Measurements from ENCODE around the gene CAPRIN2. TPM values are rescaled to one million over a fixed set of nuclear protein-coding genes. Genes with fewer than 3 reads are reported as not detected.

The CAPRIN2 gene
- total RNA-seq, 4 donors from 2014 or later: 20.8 to 71.7 (median 46.2) TPM

DNA sequence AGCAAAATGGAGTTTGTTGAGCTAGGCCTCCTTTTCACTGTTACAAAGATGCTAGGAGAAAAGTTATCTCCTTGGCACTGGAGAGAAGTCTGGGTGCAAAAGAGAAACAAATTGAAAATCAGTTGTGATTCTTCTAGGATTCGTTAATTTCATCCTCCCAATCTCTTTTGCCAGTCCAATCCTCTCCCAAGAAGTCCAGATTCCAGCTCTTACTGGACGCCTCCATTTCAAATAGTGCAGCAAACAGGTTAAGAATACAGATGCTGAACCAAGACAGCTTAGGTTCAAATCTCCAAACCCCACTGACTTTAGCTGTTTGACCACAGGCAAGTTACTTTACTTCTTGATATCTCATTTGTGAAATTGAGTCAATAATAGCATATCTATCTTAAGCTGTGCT is 34.0 kb upstream of the CAPRIN2 start:
- WGBS, 2 donors: 89 to 93% methylated on average over 2 of the region's 2 CpGs
- no peaks in the 10 kb centered on the region for H3K27me3 ChIP-seq
- H3K4me3 ChIP-seq: no peak overlapping the region
- no peak for DNase-seq (ENCODE audit: low spot score in 2 of 2)
- peaks cover 0 to 5% (median 0%) of the 10 kb centered on the region in 4 donors for H3K4me1 ChIP-seq
- TF ChIP-seq EP300 (IDR thresholded peaks at IDR 0.05) (no peak), POLR2A (IDR thresholded peaks at IDR 0.05) (no peak)
- TF ChIP-seq, protein P1, sequence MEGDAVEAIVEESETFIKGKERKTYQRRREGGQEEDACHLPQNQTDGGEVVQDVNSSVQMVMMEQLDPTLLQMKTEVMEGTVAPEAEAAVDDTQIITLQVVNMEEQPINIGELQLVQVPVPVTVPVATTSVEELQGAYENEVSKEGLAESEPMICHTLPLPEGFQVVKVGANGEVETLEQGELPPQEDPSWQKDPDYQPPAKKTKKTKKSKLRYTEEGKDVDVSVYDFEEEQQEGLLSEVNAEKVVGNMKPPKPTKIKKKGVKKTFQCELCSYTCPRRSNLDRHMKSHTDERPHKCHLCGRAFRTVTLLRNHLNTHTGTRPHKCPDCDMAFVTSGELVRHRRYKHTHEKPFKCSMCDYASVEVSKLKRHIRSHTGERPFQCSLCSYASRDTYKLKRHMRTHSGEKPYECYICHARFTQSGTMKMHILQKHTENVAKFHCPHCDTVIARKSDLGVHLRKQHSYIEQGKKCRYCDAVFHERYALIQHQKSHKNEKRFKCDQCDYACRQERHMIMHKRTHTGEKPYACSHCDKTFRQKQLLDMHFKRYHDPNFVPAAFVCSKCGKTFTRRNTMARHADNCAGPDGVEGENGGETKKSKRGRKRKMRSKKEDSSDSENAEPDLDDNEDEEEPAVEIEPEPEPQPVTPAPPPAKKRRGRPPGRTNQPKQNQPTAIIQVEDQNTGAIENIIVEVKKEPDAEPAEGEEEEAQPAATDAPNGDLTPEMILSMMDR (IDR thresholded peaks at IDR 0.05): no peak
- no peaks in the 10 kb centered on the region for H3K9me3 ChIP-seq
- H3K36me3 ChIP-seq: no peaks in the 10 kb centered on the region
- no peak overlapping the region for H3K27ac ChIP-seq

DNA sequence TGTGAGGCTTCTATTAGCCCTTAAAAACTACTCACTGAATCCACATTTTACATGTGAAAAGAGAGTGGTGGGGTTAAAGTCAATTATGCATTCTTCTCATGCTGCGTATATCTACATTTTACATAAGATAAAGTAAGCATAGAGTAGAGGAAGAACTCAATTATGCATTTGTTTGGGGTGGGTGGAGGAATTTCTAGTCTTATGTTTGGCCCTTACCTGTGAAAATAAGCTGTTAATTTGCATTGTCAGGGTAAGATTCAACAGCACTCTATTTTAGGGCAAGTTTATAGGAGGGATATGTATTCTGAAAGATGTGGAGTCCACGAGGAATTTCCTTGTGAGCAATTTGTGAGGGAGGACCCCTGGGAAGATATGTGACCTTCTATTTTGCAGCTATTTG is 30.9 kb upstream of the CAPRIN2 start:
- 59 to 66% methylated on average over 2 of the region's 2 CpGs for WGBS, 2 donors
- H3K27ac ChIP-seq: no peak overlapping the region
- TF ChIP-seq, protein P1 (IDR thresholded peaks at IDR 0.05): no peak
- TF ChIP-seq EP300 (IDR thresholded peaks at IDR 0.05): no peak
- no peak for TF ChIP-seq POLR2A (IDR thresholded peaks at IDR 0.05)

DNA sequence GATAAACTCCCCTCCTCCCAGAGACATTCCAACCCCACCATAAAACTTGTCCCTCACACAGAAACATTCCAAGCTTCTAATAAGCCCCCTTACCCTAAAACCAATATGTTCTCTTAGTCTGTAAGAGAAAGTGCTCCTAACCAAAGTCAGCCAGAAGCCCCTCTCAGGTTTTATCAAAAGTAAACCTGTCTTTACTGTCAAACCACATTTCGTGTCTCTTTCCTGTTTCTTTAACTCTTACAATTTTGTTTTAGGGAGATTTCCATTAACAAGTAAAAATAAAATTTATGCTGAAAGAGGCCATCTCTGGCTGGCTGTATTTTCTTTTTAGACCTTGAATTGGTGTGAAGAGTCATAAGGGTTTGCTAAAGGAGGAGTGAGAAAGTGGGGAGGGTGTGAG is 29.8 kb upstream of the CAPRIN2 start:
- H3K4me1 ChIP-seq: no peaks in the 10 kb centered on the region
- H3K27me3 ChIP-seq: no peaks in the 10 kb centered on the region
- H3K9me3 ChIP-seq: no peaks in the 10 kb centered on the region
- WGBS, 2 donors: 91 to 100% methylated on average over 1 of the region's 1 CpG
- H3K36me3 ChIP-seq: no peaks in the 10 kb centered on the region
- no peak for DNase-seq (ENCODE audit: low spot score in 2 of 2)
- TF ChIP-seq POLR2A (IDR thresholded peaks at IDR 0.05): no peak
- TF ChIP-seq, protein P1 (IDR thresholded peaks at IDR 0.05): no peak
- no peak for TF ChIP-seq EP300 (IDR thresholded peaks at IDR 0.05)
- H3K4me3 ChIP-seq: no peak overlapping the region
- no peak overlapping the region for H3K27ac ChIP-seq

More for the DNA sequence above, 30.9 kb upstream of the CAPRIN2 start:
- H3K27me3 ChIP-seq: no peaks in the 10 kb centered on the region
- H3K9me3 ChIP-seq: no peaks in the 10 kb centered on the region
- DNase-seq (ENCODE audit: low spot score in 2 of 2): no peak
- H3K36me3 ChIP-seq: no peaks in the 10 kb centered on the region
- H3K4me1 ChIP-seq: no peaks in the 10 kb centered on the region
- H3K4me3 ChIP-seq: no peak overlapping the region

DNA sequence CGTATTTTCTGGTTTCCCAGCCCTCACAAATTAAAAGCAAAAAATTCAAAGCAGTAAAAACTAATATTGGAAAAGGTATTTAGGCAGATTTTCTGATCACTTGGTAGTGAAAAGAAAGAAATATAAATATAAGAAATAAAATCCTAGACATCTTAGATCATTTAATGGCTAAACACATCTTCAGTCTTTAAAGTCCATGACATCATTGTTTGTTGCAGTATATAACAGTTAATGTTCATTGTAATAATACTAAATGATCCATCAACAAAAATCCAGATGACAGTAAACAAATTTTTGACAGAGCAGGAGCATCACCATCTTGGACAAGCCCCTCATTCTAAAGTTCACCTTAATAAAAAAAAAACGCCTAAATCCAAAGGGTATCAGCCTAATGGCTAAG is 29.2 kb upstream of the CAPRIN2 start:
- WGBS, 2 donors: 86 to 92% methylated on average over 2 of the region's 2 CpGs
- DNase-seq (ENCODE audit: low spot score in 2 of 2): no peak
- TF ChIP-seq, protein P1 (IDR thresholded peaks at IDR 0.05): no peak
- no peak for TF ChIP-seq EP300 (IDR thresholded peaks at IDR 0.05)
- TF ChIP-seq POLR2A (IDR thresholded peaks at IDR 0.05): no peak
- H3K36me3 ChIP-seq: no peaks in the 10 kb centered on the region
- no peak overlapping the region for H3K27ac ChIP-seq
- no peaks in the 10 kb centered on the region for H3K27me3 ChIP-seq
- H3K4me3 ChIP-seq: no peak overlapping the region
- no peaks in the 10 kb centered on the region for H3K4me1 ChIP-seq
- H3K9me3 ChIP-seq: no peaks in the 10 kb centered on the region

DNA sequence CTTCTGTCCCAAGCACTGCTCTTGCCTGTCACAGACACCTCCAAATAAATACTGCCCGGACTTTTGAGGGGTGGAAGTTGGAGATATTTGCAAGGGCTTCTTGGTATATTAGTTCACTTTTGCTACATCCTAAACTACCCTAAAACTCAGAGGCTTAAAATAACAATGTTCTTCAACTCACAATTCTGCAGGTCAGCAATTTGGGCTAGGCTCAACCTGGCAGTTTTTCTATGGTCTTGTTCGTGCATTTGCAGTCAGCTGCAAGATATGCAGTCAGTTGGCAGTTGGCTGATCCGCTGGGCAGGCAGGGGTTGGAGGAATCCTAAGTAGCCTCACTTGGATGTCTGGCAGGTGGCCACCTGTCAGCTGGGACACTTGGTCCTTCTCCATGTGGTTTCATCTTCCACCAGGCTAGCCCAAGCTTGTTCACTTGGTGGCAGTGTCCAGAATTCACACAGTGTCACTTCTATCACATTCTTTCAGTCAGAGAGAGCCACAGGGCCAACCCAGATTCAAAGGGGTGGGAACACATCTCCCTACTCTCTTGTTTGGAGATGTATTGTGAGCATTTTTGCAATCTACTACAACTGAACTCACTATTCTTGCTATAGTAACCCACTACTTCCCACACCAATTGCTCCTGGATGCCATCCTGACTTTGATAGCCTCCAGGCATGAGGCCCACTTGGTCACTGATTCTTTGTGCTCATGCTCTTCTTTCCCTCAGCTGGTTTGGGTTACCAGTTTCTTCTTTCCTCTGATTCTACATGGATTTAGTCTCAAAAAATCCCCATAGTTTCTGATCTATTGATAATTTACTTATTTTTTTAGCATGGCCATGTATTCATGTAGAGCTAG is 27.8 kb upstream of the CAPRIN2 start:
- Histone ChIP-seq H3K27me3 (no peaks in the 10 kb centered on the region), H3K9me3 (no peaks in the 10 kb centered on the region), H3K36me3 (no peaks in the 10 kb centered on the region), H3K27ac (no peak overlapping the region), H3K4me1 (no peaks in the 10 kb centered on the region), H3K4me3 (no peak overlapping the region)
- WGBS, 2 donors: 81 to 95% methylated on average over 3 of the region's 3 CpGs
- TF ChIP-seq, protein P1 (IDR thresholded peaks at IDR 0.05): no peak
- TF ChIP-seq EP300 (IDR thresholded peaks at IDR 0.05) (no peak), POLR2A (IDR thresholded peaks at IDR 0.05) (no peak)
- DNase-seq (ENCODE audit: low spot score in 2 of 2): no peak

Measured in tibial nerve (tissue), 4 donors.